Measurements from ENCODE around the gene NECTIN4. TPM values are rescaled to one million over a fixed set of nuclear protein-coding genes. Genes with fewer than 3 reads are reported as not detected.

The NECTIN4 gene
- total and polyA plus RNA-seq, 9 donors: 0.07 to 4.4 (median 0.21) TPM; not detected in 3

- H3K27ac ChIP-seq: no peak overlapping the region
- 73 to 95% (median 76%) methylated on average over 5 of the region's 5 CpGs for WGBS, 3 donors
- intact Hi-C loops (cut with DNase I): no loop called here
- no peak overlapping the region for H3K4me3 ChIP-seq
- no peak for DNase-seq
- no peaks in the 10 kb centered on the region for H3K4me1 ChIP-seq (ENCODE audit: insufficient read depth)
- no peak for TF ChIP-seq CTCF (IDR thresholded peaks at IDR 0.05)
- no peak for TF ChIP-seq EP300 (IDR thresholded peaks at IDR 0.05)
- no peak for TF ChIP-seq POLR2A (IDR thresholded peaks at IDR 0.05)
- H3K27me3 ChIP-seq: no peaks in the 10 kb centered on the region
- no peaks in the 10 kb centered on the region for H3K9me3 ChIP-seq
- H3K36me3 ChIP-seq: no peaks in the 10 kb centered on the region
Observed at GRCh38 chr1:161081519-161081918, 7.8 kb downstream of the NECTIN4 start.

- no peak for TF ChIP-seq POLR2A (IDR thresholded peaks at IDR 0.05)
- TF ChIP-seq EP300 (IDR thresholded peaks at IDR 0.05): no peak
- no peak for TF ChIP-seq CTCF (IDR thresholded peaks at IDR 0.05)
- 69 to 80% (median 74%) methylated on average over 5 of the region's 5 CpGs for WGBS, 3 donors
- H3K27me3 ChIP-seq: no peaks in the 10 kb centered on the region
- intact Hi-C loops (cut with DNase I): no loop called here
- no peak for DNase-seq
- no peak overlapping the region for H3K27ac ChIP-seq
- H3K4me3 ChIP-seq: no peak overlapping the region
- H3K4me1 ChIP-seq (ENCODE audit: insufficient read depth): no peaks in the 10 kb centered on the region
- H3K36me3 ChIP-seq: no peaks in the 10 kb centered on the region
- no peaks in the 10 kb centered on the region for H3K9me3 ChIP-seq
Observed at GRCh38 chr1:161080441-161081405, 8.6 kb downstream of the NECTIN4 start.

GRCh38 chr1:161079436-161080110 is 9.8 kb downstream of the NECTIN4 start:
- DNase-seq: no peak
- Histone ChIP-seq H3K27me3 (no peaks in the 10 kb centered on the region), H3K4me3 (no peak overlapping the region), H3K9me3 (no peaks in the 10 kb centered on the region), H3K4me1 (ENCODE audit: insufficient read depth) (no peaks in the 10 kb centered on the region), H3K36me3 (no peaks in the 10 kb centered on the region), H3K27ac (no peak overlapping the region)
- 40 to 50% (median 43%) methylated on average over 32 to 41 of the region's 41 CpGs for WGBS, 3 donors
- intact Hi-C loops (cut with DNase I): no loop called here
- no peak for TF ChIP-seq POLR2A (IDR thresholded peaks at IDR 0.05)
- TF ChIP-seq EP300 (IDR thresholded peaks at IDR 0.05): no peak
- TF ChIP-seq CTCF (IDR thresholded peaks at IDR 0.05): no peak

- TF ChIP-seq POLR2A (IDR thresholded peaks at IDR 0.05): no peak
- TF ChIP-seq CTCF (IDR thresholded peaks at IDR 0.05): no peak
- TF ChIP-seq EP300 (IDR thresholded peaks at IDR 0.05): no peak
- no peak for DNase-seq
- no peak overlapping the region for H3K27ac ChIP-seq
- intact Hi-C loops (cut with DNase I): no loop called here
- no peaks in the 10 kb centered on the region for H3K27me3 ChIP-seq
- H3K4me1 ChIP-seq (ENCODE audit: insufficient read depth): no peaks in the 10 kb centered on the region
- WGBS, 3 donors: 61 to 68% (median 64%) methylated on average over 9 of the region's 9 CpGs
- H3K36me3 ChIP-seq: no peaks in the 10 kb centered on the region
- H3K9me3 ChIP-seq: no peaks in the 10 kb centered on the region
- no peak overlapping the region for H3K4me3 ChIP-seq
Observed at GRCh38 chr1:161077426-161077825, 11.9 kb downstream of the NECTIN4 start.
